Heart right ventricle (tissue), 16 donors: ENCODE results near the gene AFDN. TPM values are rescaled to one million over a fixed set of nuclear protein-coding genes. Genes with fewer than 3 reads are reported as not detected.

Experiments
- ATAC-seq, 8 donors: fragments of 200-7000 bp; cut with Tn5 transposase; one replicate each; pipeline ENCODE4 v1.9.1; 2020; ENCODE audit warnings: mild to moderate bottlenecking in 8 of 8, moderate library complexity in 8 of 8, moderate number of reproducible peaks in 1 of 8
- DNase-seq, 2 donors: peaks; one replicate each; pipeline ENCODE4 v3.0.0-alpha.2; 2020
- H3K27ac ChIP-seq, 10 donors: fragments of 200-600 bp; sonication (generic) in 2 of 10; one replicate each; pipeline versions ENCODE4 v1.5.0 to v1.8.0; 2020 to 2022; ENCODE audit warnings: mild to moderate bottlenecking in 3 of 10
- H3K27me3 ChIP-seq, 7 donors: fragments of 200-600 bp; one replicate each; pipeline ENCODE4 v1.8.0; 2021 to 2022; ENCODE audit warnings: mild to moderate bottlenecking in 2 of 7
- H3K36me3 ChIP-seq, 9 donors: fragments of 200-600 bp; sonication (generic) in 1 of 9; one replicate each; pipeline versions ENCODE4 v1.5.0 to v1.8.0; 2020 to 2022; ENCODE audit warnings: mild to moderate bottlenecking in 2 of 9
- H3K4me1 ChIP-seq, 9 donors: fragments of 200-600 bp; sonication (generic) in 1 of 9; one replicate each; pipeline versions ENCODE4 v1.5.0 to v1.8.0; 2020 to 2022; ENCODE audit warnings: mild to moderate bottlenecking in 4 of 9
- H3K4me3 ChIP-seq, 10 donors: fragments of 200-600 bp; sonication (generic) in 2 of 10; one replicate each; pipeline versions ENCODE4 v1.5.0 to v1.8.0; 2020 to 2022; ENCODE audit warnings: mild to moderate bottlenecking in 7 of 10, moderate library complexity in 2 of 10
- H3K9me3 ChIP-seq, 11 donors: fragments of 200-600 bp in 10 of 11; sonication (generic) in 2 of 11; one replicate each; pipeline versions ENCODE4 v1.5.0 to v1.8.0; 2013 to 2022; ENCODE audit warnings: mild to moderate bottlenecking in 2 of 11, control low read depth in 1 of 11, moderate library complexity in 1 of 11
- CTCF ChIP-seq, 9 donors: fragments of 200-600 bp; sonication (generic) in 2 of 9; IDR thresholded peaks; one replicate each; pipeline versions ENCODE4 v1.5.0 to v1.8.0; 2021 to 2022; ENCODE audit warnings: antibody characterized with exemption in 9 of 9, mild to moderate bottlenecking in 5 of 9, moderate library complexity in 1 of 9
- WGBS, 2 donors: extraction: QIAGEN DNeasy Blood & Tissue Kit; methylation state at CpG; one replicate each; pipeline ENCODE4 v1.1.7; 2013; ENCODE audit warnings: inconsistent platforms in 1 of 2; 5-methylcytosine and 5-hydroxymethylcytosine counted together
- intact Hi-C, 10 donors: fragments of 100-400 bp; cut with DNase I; formaldehyde crosslinking; loops; one replicate each; pipeline versions ENCODE4 v1.11.1 to v1.14.2; 2022
- polyA plus RNA-seq, 2 donors: library from polyadenylated mRNA; stranded (reverse); fragments of 200-250 nt; gene quantifications; one replicate each; pipeline ENCODE4 v1.2.3, GENCODE V29; 2013
- total RNA-seq, 10 donors: library from RNA; stranded (reverse); fragmentation: NEBNext Ultra II Directional in 3 of 10; extraction: Animal tissue kit (Norgen Biotek cat#: 25700) in 3 of 10; gene quantifications; one replicate each; pipeline versions ENCODE4 v1.2.1 to v1.2.4, GENCODE V29; 2021 to 2023
- donor health status: Arrhythmogenic right ventricular cardiomyopathy.
- donor health status: ischemic (EF 13 %, LVEDD 7.1; RV severe dilation, severe dysfunction).
- donor health status: healthy with polysubstance abuse.
- donor health status: DM: no; HTN: yes; CAD: no.
- donor health status: DM: no; HTN: no; CAD: no.
- donor health status: ischemic (EF 25% LVEDD 6.9; RV normal size, moderate dysfunction).
- donor health status: ischemic (EF 25% LVEDD 5.7; RV mildly dilated, moderate dysfunction).
- donor health status: healthy.
- donor health status: DM: yes; HTN: yes; CAD: no.
- donor health status: Ischemic cardiomyopathy.
- donor health status: ischemic (EF 35%, LVEDD 5.7; RV mildly dilated, moderate dysfunction).
- donor health status: nonischemic (EF 11% LVEDD 7.7; RV severe dilation, severe dysfunction).
- donor health status: DM: yes; HTN: yes; CAD: no.
- donor health status: PGD.
- donor health status: ischemic (EF 29% LVEDD 5.4; RV normal size, mild dysfunction).
- donor health status: nonischemic (EF 23%, LVEDD 6.1; RV moderate dilation, normal function).

The AFDN gene
- total and polyA plus RNA-seq, 12 donors: 17.4 to 79.9 (median 58.0) TPM

GRCh38 chr6:167845856-167846255, 19.1 kb downstream of the AFDN start:
- no peak overlapping the region for H3K27ac ChIP-seq
- H3K36me3 ChIP-seq: no peaks in the 10 kb centered on the region
- H3K9me3 ChIP-seq: no peaks in the 10 kb centered on the region
- no peak overlapping the region for H3K4me3 ChIP-seq
- peaks cover 0 to 62% (median 26%) of the 10 kb centered on the region in 9 donors for H3K4me1 ChIP-seq
- intact Hi-C loops: no loop called here
- ATAC-seq (no peak), DNase-seq (no peak)
- no peak for TF ChIP-seq CTCF (IDR thresholded peaks at IDR 0.05)
- no peaks in the 10 kb centered on the region for H3K27me3 ChIP-seq
- WGBS, 2 donors: 74 to 78% methylated on average over 4 of the region's 4 CpGs

- no peaks in the 10 kb centered on the region for H3K27me3 ChIP-seq
- DNase-seq (no peak), ATAC-seq (no peak)
- H3K4me1 ChIP-seq: peaks cover 0 to 59% (median 22%) of the 10 kb centered on the region in 9 donors
- no peaks in the 10 kb centered on the region for H3K36me3 ChIP-seq
- 77 to 78% methylated on average over 6 of the region's 6 CpGs for WGBS, 2 donors
- no peaks in the 10 kb centered on the region for H3K9me3 ChIP-seq
- H3K27ac ChIP-seq: no peak overlapping the region
- intact Hi-C loops: no loop called here
- TF ChIP-seq CTCF (IDR thresholded peaks at IDR 0.05): no peak
- H3K4me3 ChIP-seq: no peak overlapping the region
These were observed 20.4 kb downstream of the AFDN start for GRCh38 chr6:167846997-167847606.

- no peak for TF ChIP-seq CTCF (IDR thresholded peaks at IDR 0.05)
- DNase-seq (no peak), ATAC-seq (peak in 1 of 8 donors; percentile 37)
- no peaks in the 10 kb centered on the region for H3K36me3 ChIP-seq
- peaks cover 0 to 59% (median 25%) of the 10 kb centered on the region in 9 donors for H3K4me1 ChIP-seq
- H3K27ac ChIP-seq: no peak overlapping the region
- H3K4me3 ChIP-seq: no peak overlapping the region
- H3K27me3 ChIP-seq: no peaks in the 10 kb centered on the region
- intact Hi-C loops: no loop called here
- no peaks in the 10 kb centered on the region for H3K9me3 ChIP-seq
- WGBS, 2 donors: 60 to 62% methylated on average over 1 of the region's 1 CpG
These were observed 21.2 kb downstream of the AFDN start for GRCh38 chr6:167847936-167848335.

GRCh38 chr6:167848783-167849182, 22.1 kb downstream of the AFDN start:
- ATAC-seq (no peak), DNase-seq (no peak)
- Histone ChIP-seq H3K4me3 (no peak overlapping the region), H3K4me1 (peaks cover 0 to 55% (median 25%) of the 10 kb centered on the region in 9 donors), H3K27me3 (no peaks in the 10 kb centered on the region), H3K36me3 (no peaks in the 10 kb centered on the region), H3K27ac (no peak overlapping the region), H3K9me3 (no peaks in the 10 kb centered on the region)
- WGBS, 2 donors: 96% methylated on average over 4 of the region's 4 CpGs
- intact Hi-C loops: no loop called here
- TF ChIP-seq CTCF (IDR thresholded peaks at IDR 0.05): no peak
